Measurements from ENCODE around the gene CHERP. TPM values are rescaled to one million over a fixed set of nuclear protein-coding genes. Genes with fewer than 3 reads are reported as not detected.

Gene CHERP
- total RNA-seq, 1 donor from 2014 or later = 76.4 TPM

DNA sequence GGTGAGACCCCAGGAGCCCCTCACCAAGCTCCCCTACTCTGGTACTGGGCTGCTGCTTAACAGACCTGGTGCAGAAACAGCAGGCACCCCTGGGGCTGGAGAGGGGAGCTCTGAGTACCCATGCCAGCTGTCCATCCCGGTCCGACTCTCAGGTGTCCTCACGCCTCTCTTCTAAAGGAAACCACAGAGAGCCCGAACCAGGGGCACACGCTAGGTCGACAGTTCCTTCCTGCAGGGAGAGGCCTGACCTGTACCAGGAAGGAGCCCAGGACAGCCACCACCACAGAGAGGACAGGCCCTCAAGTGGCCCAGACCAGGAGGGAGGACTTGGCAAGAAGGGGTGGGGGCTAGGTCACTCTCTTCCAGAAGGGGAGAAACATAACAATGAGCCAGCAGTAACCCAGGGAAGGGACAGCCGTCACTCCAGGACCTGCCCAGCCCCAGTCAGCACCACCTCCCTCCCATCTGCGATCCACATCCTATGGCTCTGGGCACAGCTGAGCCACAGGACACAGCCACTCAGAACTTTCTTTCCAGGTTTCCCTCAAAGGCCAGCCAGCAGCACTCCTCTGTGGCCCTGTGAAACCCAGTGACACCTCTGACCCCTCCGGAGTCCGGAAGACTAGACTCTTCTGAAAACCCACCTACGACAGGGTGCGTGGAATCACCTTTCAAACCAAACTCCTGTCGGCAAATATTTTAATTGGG, 43.0 kb upstream of the CHERP start:
- TF ChIP-seq, protein P1, sequence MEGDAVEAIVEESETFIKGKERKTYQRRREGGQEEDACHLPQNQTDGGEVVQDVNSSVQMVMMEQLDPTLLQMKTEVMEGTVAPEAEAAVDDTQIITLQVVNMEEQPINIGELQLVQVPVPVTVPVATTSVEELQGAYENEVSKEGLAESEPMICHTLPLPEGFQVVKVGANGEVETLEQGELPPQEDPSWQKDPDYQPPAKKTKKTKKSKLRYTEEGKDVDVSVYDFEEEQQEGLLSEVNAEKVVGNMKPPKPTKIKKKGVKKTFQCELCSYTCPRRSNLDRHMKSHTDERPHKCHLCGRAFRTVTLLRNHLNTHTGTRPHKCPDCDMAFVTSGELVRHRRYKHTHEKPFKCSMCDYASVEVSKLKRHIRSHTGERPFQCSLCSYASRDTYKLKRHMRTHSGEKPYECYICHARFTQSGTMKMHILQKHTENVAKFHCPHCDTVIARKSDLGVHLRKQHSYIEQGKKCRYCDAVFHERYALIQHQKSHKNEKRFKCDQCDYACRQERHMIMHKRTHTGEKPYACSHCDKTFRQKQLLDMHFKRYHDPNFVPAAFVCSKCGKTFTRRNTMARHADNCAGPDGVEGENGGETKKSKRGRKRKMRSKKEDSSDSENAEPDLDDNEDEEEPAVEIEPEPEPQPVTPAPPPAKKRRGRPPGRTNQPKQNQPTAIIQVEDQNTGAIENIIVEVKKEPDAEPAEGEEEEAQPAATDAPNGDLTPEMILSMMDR (IDR thresholded peaks at IDR 0.05; ENCODE audit: unreplicated experiment) = no peak
- H3K4me3 Mint-ChIP-seq (ENCODE audit: low read depth) = no peak overlapping the region
- H3K27ac Mint-ChIP-seq = peak overlapping the region; percentile 78
- peaks cover 23% of the 10 kb centered on the region for H3K4me1 Mint-ChIP-seq (ENCODE audit: low read depth)
- no peaks in the 10 kb centered on the region for H3K9me3 Mint-ChIP-seq (ENCODE audit: low read depth)
- H3K36me3 Mint-ChIP-seq (ENCODE audit: insufficient read depth) = no peaks in the 10 kb centered on the region
- H3K27me3 Mint-ChIP-seq = no peaks in the 10 kb centered on the region
- no peak for DNase-seq (ENCODE audit: low spot score, unreplicated experiment)

DNA sequence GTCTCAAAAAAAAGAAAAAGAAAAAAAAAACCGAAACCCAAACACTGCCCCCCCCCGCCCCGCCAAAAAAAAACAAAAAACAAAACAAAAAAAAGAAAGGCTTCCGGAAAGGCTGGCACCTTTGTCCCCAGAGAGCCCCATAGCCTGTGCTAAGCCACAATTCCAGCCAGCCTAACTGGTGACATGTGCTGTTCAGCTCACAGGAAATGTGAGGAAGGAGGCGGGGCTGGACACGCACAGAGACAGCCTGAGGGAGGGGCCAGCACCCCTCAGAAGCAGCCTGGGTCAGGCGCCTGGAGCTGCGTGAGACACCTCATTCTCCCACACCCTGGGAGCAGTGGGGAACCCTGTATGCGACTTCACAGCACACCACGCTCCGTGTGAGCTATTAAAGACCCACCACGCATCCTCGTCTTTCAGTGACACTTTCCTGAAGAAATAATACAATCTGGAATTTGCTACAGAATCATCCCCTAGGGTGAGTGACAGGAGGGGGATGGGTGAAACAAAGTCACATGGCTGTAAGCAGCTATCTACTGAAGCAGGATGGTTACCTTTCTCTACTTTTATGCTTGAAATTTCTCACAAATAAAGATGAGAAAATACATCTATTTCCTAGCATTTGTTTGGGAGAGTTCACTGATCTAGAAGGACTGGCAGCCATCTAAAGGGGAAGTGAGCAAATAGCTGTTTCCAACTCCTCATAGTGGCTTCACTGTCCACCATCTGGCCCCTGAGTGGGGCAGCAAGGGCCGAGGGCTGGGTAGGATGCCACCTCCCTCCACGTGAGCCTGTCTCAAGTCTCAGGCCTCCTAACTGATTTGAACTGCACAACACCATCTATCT, 42.2 kb upstream of the CHERP start:
- H3K36me3 Mint-ChIP-seq (ENCODE audit: insufficient read depth) = no peaks in the 10 kb centered on the region
- peaks cover 23% of the 10 kb centered on the region for H3K4me1 Mint-ChIP-seq (ENCODE audit: low read depth)
- H3K27me3 Mint-ChIP-seq = no peaks in the 10 kb centered on the region
- H3K9me3 Mint-ChIP-seq (ENCODE audit: low read depth) = no peaks in the 10 kb centered on the region
- TF ChIP-seq, protein P1 (IDR thresholded peaks at IDR 0.05; ENCODE audit: unreplicated experiment) = no peak
- DNase-seq (ENCODE audit: low spot score, unreplicated experiment) = peak; percentile 32
- no peak overlapping the region for H3K4me3 Mint-ChIP-seq (ENCODE audit: low read depth)
- H3K27ac Mint-ChIP-seq = peak overlapping the region; percentile 71

DNA sequence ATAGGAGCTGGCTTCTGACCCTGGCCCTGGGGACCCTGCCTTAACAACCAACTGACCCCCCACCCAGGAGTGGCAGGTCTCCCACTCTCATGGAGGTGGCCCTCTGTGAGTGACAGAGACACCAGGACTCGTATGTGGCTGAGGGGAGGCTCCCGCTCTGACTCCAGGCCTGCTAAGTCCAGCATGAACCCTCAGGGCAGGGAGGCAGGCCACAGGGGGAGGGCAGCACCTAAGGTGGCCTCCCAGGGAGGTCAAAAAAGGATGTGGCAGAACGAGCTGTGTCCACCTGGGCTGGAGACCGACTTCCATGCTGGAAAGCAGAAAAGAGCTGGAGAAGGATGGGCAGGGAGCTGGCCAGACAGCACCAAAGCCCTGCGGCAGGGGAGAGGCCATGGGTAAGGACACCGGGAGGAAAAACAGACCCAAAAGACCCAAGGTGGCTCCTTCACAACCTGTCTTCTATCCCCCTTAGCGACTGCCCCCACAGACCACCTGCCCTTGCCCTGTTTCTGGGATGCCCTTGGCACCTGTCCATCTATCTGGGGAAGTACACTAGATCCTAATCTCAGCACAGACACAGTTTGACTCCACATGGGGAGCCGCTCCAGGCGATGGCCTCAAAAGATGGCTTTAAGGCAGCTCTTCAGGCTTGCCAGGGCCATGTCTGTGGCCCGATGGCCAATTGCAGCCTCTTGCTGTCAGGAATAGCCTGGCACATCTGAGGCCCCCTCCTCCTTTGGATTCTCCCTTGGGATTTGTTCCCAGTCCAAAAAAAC, 40.4 kb upstream of the CHERP start:
- Mint-ChIP-seq H3K27ac (no peak overlapping the region), H3K4me1 (ENCODE audit: low read depth) (peaks cover 13% of the 10 kb centered on the region), H3K9me3 (ENCODE audit: low read depth) (no peaks in the 10 kb centered on the region)

DNA sequence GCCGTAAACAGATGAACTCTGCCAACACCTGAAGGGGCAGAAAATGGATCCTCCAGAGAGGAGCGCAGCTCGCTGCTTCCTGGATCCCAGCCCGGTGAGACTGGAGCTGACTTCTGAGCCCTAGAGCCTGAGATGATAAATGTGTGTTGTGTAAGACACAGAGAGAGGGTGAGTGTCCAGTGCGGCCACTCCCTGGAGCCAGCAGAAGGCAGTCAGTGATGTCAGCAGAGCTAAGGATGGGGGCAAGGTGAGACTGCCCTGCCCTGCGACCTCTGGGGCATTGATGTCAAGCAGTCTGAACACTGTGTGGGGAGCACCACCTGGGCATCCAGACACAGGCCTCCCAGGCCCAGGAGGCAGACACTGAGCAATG, 39.7 kb upstream of the CHERP start:
- Mint-ChIP-seq H3K9me3 (ENCODE audit: low read depth) (no peaks in the 10 kb centered on the region), H3K4me3 (ENCODE audit: low read depth) (no peak overlapping the region), H3K36me3 (ENCODE audit: insufficient read depth) (peaks cover 2% of the 10 kb centered on the region), H3K27me3 (no peaks in the 10 kb centered on the region), H3K27ac (peak overlapping the region; percentile 90), H3K4me1 (ENCODE audit: low read depth) (peaks cover 13% of the 10 kb centered on the region)
- TF ChIP-seq, protein P1 (IDR thresholded peaks at IDR 0.05; ENCODE audit: unreplicated experiment) = no peak
- no peak for DNase-seq (ENCODE audit: low spot score, unreplicated experiment)

More for the DNA sequence above, 40.4 kb upstream of the CHERP start:
- Mint-ChIP-seq H3K36me3 (ENCODE audit: insufficient read depth) (peaks cover 2% of the 10 kb centered on the region), H3K4me3 (ENCODE audit: low read depth) (no peak overlapping the region), H3K27me3 (no peaks in the 10 kb centered on the region)
- TF ChIP-seq, protein P1 (IDR thresholded peaks at IDR 0.05; ENCODE audit: unreplicated experiment) = no peak
- DNase-seq (ENCODE audit: low spot score, unreplicated experiment) = no peak

Data from progenitor cell of endocrine pancreas (in vitro differentiated cells).